Mucosa of rectum (tissue), 2 donors: ENCODE data around the gene SLC35G6.

Experiments used
- H3K27ac ChIP-seq, 2 donors: one replicate each; pipeline ENCODE4 v1.7.0; 2013; ENCODE audit warnings: inconsistent platforms in 2 of 2, low read depth in 2 of 2, low read length in 2 of 2
- H3K27me3 ChIP-seq, 2 donors: one replicate each; pipeline ENCODE4 v1.7.0; 2013; ENCODE audit warnings: low read length in 2 of 2; ENCODE audit not compliant: control insufficient read depth in 2 of 2, insufficient read depth in 2 of 2
- H3K36me3 ChIP-seq, 2 donors: one replicate each; pipeline ENCODE4 v1.7.0; 2013; ENCODE audit warnings: low read length in 2 of 2; ENCODE audit not compliant: control insufficient read depth in 2 of 2, insufficient read depth in 2 of 2
- H3K4me1 ChIP-seq, 2 donors: one replicate each; pipeline ENCODE4 v1.7.0; 2013; ENCODE audit warnings: low read length in 2 of 2, mild to moderate bottlenecking in 1 of 2; ENCODE audit not compliant: control insufficient read depth in 2 of 2, insufficient read depth in 2 of 2
- H3K4me3 ChIP-seq, 2 donors: one replicate each; pipeline ENCODE4 v1.7.0; 2013; ENCODE audit warnings: low read length in 2 of 2
- H3K9ac ChIP-seq, 2 donors: one replicate each; pipeline ENCODE4 v1.7.0; 2013; ENCODE audit warnings: low read length in 2 of 2, low read depth in 1 of 2, mild to moderate bottlenecking in 1 of 2
- H3K9me3 ChIP-seq, 2 donors: one replicate each; pipeline ENCODE4 v1.7.0; 2013; ENCODE audit warnings: low read length in 2 of 2; ENCODE audit not compliant: control insufficient read depth in 2 of 2
- donor health status: healthy.
- donor health status: Normal muscosa, but diverticular disease.

SLC35G6 gene

DNA sequence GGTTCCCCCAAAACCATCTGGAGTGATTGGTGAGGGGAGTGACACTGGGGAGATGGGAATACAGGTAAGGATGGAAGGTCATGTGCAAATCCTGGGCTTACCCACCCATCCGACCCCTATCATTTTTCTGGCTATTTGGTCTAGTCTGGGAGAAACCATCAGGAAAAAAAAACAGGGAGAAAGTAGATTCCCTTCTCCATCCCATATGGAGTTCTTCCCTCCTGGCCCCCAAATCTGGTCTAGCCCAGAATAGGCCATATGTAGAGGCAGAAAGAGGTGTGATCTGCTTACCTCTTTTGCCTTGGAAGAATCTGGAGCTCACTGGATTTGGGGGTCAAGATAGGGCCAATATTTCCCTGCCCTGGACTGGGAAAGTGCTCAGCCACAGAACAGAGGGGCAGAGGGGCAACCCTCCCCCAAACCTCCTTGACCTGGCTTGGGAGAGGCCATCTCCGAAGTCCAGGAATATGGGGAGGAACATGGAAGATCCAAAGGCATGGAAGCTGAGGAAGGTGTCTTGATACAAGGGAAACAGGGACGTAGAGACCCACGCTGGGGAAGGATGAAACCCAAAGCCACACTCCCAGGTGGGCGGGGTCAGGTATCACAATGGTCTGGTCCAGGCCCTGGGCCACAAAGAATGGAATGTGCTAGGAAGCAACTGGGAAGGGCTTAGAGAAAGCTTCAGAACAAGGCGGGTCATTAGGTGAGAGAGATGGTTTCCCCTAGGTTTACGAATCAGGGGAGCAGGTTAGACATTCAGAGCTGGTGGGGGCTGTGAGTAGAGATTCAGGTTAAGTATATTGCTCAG is 20.2 kb upstream of the SLC35G6 start:
- no peaks in the 10 kb centered on the region for H3K9me3 ChIP-seq
- H3K27me3 ChIP-seq, result no peaks in the 10 kb centered on the region
- H3K36me3 ChIP-seq, result peaks cover 10 to 11% of the 10 kb centered on the region in 2 donors
- H3K9ac ChIP-seq, result no peak overlapping the region
- H3K27ac ChIP-seq, result no peak overlapping the region
- no peak overlapping the region for H3K4me3 ChIP-seq
- H3K4me1 ChIP-seq, result peaks cover 3 to 5% of the 10 kb centered on the region in 2 donors

DNA sequence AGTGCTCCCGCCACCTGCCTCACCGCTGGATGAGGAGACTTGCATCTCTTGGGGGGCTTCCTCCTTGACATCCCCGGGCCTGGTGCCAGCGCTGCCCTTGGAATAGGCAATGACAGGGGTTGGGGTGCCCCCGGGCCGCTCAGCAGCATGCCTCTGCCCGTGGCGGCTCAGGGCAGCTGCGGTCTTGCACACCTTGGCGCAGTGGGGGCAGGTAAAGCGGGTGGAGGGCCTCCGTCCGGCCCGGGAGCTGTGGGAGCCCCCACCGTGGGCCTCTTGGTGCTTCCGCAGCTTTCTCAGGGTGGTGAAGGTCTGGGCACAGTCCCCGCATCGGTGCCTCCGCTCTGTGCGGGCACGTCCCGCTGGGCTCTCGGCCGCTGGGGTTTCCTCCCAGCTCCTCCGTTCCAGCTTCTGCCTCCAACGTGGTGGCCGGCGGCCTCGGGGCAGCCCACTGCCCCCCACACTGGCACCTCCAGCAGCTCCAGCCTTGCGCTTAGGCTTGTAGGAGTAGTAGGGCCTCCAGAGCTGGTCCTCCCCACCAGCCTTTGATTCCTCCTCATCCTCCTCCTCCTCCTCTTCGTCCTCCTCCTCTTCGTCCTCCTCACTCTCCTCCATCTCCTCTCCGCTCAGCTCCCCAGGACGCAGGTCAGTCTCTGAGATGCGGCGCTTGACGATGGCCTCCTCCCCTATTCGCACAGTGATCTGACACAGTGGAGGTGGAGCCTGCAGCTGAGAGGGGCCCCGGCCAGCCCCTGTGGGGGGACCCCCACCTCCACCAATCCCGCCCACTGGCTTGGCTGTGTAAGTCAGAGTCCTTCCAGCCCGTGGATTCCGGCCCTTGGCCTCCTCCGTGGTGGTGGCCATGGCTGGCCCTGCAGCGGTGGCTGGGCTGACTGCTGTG is 18.5 kb upstream of the SLC35G6 start:
- Histone ChIP-seq H3K36me3 (peaks cover 10 to 20% of the 10 kb centered on the region in 2 donors), H3K27ac (no peak overlapping the region), H3K9ac (no peak overlapping the region), H3K4me3 (no peak overlapping the region), H3K27me3 (no peaks in the 10 kb centered on the region), H3K4me1 (peaks cover 0 to 3% of the 10 kb centered on the region in 2 donors), H3K9me3 (no peaks in the 10 kb centered on the region)

DNA sequence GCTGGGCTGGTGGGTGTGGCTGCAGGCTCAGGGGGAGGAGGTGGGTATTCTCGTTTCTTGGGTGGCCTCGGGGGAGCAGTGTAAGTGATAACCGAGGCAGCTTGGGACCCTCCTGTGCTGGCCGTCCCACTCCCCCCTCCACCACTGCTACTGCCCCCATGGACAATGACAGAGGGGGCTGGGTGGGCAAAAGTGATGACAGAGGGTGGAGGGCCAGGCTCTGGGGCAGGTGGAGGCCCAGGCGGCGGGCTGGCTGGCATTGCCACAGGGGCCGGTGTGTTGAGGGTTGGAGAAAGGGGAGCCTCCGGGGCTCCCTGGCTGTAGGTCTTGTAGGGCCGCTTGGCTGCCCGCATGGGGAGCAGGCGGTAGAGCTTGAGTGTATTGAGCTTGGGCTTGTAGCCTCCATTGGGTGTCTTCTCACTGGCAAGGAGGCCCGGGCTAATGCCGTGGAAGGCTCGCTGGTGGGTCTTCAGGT is 17.8 kb upstream of the SLC35G6 start:
- Histone ChIP-seq H3K9me3 (no peaks in the 10 kb centered on the region), H3K27me3 (no peaks in the 10 kb centered on the region), H3K4me3 (no peak overlapping the region), H3K27ac (no peak overlapping the region), H3K9ac (no peak overlapping the region), H3K4me1 (peaks cover 0 to 3% of the 10 kb centered on the region in 2 donors), H3K36me3 (peaks cover 10 to 20% of the 10 kb centered on the region in 2 donors)

DNA sequence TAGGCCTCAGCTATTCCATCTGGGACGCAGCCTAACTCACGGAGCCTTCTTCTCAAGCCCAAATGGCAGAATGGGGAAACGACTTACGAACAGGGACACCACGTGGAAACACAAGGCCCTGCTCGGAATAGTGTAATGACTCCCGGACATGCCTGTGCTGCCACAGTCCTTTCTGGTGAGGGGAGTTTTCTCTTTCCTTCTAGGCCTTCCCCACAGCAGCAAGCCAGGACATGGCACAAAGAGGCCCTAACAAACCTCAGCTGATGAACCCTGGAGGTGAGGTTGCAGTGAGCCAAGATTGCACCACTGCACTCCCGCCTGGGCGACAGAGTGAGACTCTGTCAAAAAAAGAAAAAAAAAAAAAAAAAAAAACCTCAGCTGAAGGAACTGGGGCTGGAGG is 17.2 kb upstream of the SLC35G6 start:
- Histone ChIP-seq H3K4me3 (no peak overlapping the region), H3K27me3 (no peaks in the 10 kb centered on the region), H3K9ac (no peak overlapping the region), H3K9me3 (no peaks in the 10 kb centered on the region), H3K36me3 (peaks cover 10 to 22% of the 10 kb centered on the region in 2 donors), H3K27ac (no peak overlapping the region), H3K4me1 (peaks cover 0 to 3% of the 10 kb centered on the region in 2 donors)

DNA sequence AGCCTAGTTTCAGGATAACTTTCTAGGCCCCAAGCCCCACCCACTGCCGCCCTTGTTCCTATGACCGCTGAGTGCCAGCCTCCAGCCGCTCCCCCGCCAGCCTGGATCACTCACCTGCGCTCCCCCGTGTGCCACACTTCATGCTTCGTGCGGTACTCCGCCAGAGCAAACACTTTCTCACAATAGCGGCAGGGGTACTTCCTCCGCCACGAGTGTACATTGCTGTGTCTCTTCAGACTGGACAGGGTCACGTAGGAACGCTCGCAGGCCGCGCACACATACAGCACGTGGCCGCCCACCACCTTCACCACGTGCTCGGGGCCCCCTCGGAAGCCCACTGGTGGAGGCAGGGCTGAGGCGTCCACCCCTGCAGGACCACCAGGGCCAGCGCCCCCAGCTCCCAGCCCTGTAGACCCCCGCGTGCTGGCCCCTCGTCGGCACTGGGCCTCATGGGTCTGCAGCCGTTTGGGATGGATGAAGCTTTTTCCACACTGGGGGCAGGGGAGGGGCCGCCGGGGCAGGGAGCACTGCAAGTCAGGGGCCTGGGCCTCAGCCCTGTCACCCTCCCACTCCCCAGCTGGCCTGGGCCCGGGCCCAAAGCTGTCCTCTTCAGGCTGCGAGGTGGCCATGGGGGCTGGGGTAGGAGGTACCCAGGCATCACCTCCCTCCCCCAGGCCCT is 15.5 kb upstream of the SLC35G6 start:
- peaks cover 0 to 3% of the 10 kb centered on the region in 2 donors for H3K4me1 ChIP-seq

DNA sequence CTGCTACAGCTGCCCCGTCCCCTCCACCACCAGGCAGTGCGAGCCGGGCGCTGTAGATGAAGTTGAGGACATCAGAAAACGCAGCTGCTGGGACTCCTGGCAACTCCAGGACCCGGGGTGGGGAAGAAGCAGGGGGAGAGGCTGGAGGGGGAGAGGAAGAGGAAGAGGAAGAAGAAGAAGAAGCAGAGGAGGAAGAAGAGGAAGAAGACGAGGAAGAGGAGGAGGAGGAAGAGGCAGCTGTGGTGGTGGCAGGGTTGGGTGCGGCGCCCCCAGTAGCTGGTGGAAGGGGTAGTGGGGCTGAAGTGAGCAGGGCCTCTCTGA is 15.0 kb upstream of the SLC35G6 start:
- Histone ChIP-seq H3K4me3 (no peak overlapping the region), H3K27ac (no peak overlapping the region), H3K9ac (no peak overlapping the region), H3K36me3 (peaks cover 10 to 22% of the 10 kb centered on the region in 2 donors), H3K4me1 (peaks cover 0 to 3% of the 10 kb centered on the region in 2 donors), H3K27me3 (no peaks in the 10 kb centered on the region), H3K9me3 (no peaks in the 10 kb centered on the region)

More for the DNA sequence above, 15.5 kb upstream of the SLC35G6 start:
- Histone ChIP-seq H3K27me3 (no peaks in the 10 kb centered on the region), H3K36me3 (peaks cover 10 to 22% of the 10 kb centered on the region in 2 donors), H3K4me3 (no peak overlapping the region), H3K9ac (no peak overlapping the region), H3K9me3 (no peaks in the 10 kb centered on the region), H3K27ac (no peak overlapping the region)

DNA sequence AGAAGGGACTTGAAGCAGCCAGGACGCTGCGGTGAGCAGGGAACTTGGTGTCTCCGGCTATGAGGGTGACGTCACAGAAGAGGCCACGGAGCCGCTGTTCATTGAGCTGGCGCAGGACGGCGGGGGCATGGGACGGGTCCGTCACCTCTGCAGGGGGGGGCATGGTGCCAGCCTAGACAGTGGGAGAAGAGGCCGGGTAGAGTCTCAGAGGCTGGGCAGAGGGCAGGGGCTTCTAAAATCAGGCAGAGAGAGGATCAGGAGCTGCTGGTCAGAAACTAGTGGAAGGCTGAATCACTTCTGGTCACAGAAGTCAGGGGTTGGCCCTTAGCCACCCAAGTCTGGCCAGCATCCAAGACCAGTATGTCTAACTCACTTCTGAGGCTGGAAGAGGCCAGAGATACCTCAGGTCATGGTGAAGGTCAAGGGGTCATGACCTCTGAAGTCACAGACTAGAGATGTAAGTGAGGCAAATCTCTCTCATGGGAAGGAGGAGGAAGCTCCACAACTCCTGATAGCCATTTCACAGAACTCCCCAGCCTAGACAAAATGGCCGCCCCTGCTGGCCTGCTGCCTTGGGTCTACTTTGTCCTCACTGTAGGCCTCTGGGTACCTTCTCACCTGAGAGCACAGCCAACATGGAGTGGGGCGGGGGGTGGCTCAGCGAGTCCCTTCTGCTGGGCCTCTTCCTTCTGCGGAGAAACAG is 14.5 kb upstream of the SLC35G6 start:
- Histone ChIP-seq H3K9ac (no peak overlapping the region), H3K9me3 (no peaks in the 10 kb centered on the region), H3K4me3 (no peak overlapping the region), H3K27ac (peak overlapping the region; percentile 5 to 28), H3K36me3 (peaks cover 10 to 22% of the 10 kb centered on the region in 2 donors), H3K27me3 (no peaks in the 10 kb centered on the region), H3K4me1 (peaks cover 0 to 3% of the 10 kb centered on the region in 2 donors)

DNA sequence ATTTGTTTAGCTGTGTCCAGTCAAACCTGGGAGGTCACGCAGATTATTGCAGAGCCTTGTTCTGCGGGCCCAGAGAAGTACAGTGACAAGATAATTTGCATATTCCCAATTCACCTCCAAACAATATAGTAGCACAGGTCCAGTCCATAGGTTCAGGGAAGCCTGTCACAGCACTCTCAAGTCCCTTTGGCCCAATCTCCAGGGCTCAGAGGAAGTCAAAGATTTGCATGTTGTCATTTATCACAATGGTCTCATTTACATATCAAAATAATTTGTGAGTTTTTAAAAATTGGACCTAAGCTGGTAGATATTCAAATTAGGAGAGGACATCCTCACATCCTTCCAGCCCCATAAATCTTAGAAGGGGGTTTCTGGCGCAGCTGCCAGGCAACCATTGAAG is 13.7 kb upstream of the SLC35G6 start:
- H3K9me3 ChIP-seq, result no peaks in the 10 kb centered on the region
- no peaks in the 10 kb centered on the region for H3K27me3 ChIP-seq
- no peak overlapping the region for H3K4me3 ChIP-seq
- H3K27ac ChIP-seq, result no peak overlapping the region
- peaks cover 10 to 21% of the 10 kb centered on the region in 2 donors for H3K36me3 ChIP-seq
- peaks cover 0 to 3% of the 10 kb centered on the region in 2 donors for H3K4me1 ChIP-seq
- H3K9ac ChIP-seq, result no peak overlapping the region

DNA sequence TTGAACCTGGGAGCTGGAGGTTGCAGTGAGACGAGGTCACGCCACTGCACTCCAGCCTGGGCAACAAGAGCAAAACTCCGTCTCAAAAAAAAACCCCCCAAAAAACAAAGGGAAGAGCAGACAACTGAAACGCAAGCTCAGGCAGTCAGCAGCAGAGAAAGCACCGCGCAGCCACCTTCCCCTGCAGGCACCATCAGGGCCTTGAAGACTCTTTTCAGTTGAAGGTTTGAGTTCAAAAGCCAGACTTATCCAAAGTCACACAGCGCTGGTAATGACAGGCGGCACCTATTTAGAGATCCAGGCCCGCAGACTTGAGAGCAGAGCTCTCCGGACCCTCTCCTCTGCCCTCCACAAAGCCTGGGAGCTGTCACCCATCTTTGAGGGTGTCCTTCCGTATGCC is 13.0 kb upstream of the SLC35G6 start:
- Histone ChIP-seq H3K36me3 (peaks cover 6 to 16% of the 10 kb centered on the region in 2 donors), H3K27ac (no peak overlapping the region), H3K9ac (no peak overlapping the region), H3K27me3 (no peaks in the 10 kb centered on the region), H3K4me1 (peaks cover 0 to 3% of the 10 kb centered on the region in 2 donors), H3K4me3 (no peak overlapping the region), H3K9me3 (no peaks in the 10 kb centered on the region)
